GM21529 (cell line): ENCODE data around the gene ICE2.

Source experiments
- ATAC-seq: cut with Tn5 transposase; IDR thresholded peaks from one replicate; pipeline ENCODE4 v1.9.1; 2021; ENCODE audit not compliant: unreplicated experiment

The ICE2 gene

DNA sequence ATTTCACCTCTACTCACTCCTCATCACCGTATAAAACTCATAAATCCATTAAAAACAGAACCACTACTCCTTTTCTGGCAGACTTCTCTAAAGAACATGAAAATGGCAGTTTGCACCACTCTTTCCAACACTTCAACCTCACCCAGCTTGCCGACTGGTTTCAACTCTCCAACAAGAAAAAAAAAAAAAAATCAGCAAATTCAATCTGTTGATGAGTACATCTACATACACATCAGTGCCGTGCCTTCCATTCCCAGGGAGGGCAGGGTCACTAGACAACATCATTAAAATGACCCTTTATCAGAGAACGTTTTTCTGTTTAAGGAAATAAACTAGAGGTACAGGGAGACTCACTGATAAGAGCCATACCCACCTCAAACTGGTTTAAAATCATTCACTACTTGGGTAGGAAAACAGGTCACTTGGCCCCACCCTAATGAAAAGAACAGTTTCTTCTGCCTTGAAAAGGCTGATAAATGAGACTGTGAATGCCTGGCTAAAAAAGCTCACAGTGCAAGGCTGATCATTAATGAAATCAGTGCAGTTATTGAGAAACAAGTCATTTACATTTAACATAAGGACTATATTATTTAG, 87.1 kb downstream of the ICE2 start:
- ATAC-seq, result no peak

DNA sequence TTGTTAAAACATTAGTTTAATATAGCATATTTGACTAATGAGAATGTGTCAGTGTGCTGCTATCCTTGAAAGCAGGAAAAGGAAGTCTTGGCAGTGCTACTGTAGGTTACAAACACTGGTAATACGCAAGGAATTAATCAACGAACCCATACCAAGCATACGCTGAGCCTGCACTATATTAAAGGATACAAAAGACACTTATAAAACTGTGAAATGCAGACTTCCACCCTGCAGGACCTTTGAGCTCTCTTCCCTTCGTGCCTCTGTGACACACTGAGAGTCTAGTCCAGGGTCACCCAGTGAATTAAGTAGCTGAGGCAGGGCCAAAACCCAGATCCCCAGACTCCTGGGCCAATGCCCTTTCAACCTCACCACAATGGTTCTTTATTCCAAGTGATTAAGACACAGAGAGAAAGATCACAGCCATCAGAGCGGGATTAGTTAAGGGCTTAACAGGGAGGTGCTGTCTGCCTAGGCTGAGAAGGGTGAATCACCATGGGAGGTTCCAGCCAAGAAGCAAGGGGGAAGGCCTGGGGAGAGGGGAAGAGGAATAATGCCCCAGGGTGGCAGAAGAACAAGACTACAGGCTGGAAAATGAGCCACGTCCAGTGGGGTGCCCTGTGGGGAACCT, 88.0 kb downstream of the ICE2 start:
- no peak for ATAC-seq

DNA sequence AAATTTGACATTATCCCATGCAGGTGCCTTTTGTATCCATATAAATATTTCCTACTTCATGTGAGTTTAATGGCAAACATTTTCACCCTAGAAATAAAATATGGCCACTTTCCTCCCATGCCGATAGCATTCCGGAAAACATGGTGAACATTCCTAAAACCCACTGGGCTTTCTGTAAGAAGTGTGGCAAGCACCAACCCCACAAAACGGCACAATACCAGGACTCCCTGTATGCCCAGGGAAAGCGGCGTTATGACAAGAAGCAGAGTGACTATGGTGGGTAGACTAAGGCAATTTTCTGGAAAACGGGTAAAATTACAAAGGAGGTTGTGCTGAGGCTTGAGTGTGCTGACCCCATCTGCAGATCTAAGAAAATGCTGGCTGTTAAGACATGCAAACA, 88.7 kb downstream of the ICE2 start:
- no peak for ATAC-seq

DNA sequence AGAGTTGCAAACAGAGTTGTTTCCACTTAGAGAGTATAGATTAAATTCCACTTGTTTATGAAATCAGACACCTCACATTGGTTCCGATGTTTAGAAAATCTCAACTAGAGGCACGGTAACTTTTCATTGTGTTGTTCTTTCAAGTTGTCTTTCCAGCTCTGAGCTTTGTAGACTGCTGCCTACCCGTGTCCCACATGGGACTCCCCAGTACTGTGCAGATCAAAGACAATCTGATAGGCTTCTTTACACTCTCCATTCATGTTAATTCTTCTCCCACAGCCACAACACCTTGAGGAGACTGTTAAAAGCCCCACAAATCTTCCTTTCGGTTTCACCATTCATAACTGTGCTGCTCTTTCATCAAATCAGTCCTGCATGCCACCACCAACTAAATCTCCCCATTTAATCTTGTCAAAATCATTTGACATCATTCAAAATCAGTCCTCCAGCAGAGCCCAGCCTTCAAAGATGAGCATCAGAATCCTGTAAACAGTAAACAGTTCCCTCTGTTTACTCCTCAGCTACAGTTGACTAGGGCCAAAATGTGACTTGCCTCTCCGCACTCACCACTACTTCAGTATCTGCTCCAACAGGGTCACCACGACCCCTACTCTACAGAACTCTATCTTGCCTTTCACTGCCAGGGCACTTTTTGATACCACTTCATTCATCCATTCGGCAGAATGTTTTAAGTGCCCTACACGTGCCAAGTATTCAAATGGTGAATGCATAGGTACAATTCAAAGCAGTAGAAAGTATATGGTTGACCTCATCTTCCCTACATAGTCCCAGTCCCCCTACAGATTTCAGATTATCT, 89.5 kb downstream of the ICE2 start:
- ATAC-seq, result peak; percentile 88

DNA sequence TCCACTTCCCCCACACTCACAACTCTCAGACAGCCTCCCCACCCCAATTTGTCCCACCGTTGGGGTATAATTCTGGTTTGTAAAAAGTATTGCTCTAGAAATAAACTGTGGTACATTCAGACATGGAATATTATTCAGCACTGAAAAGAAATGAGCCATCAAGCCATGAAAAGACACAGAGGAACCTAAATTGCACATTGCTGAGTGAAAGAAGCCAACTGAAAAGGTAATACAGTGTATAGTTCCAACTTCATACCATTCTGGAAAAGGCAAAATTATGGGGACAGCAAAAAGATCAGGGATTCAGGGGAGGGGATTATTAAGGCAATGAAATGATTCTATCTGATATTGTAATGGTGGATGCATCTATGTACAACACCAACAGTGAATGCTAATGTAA, 91.6 kb downstream of the ICE2 start:
- ATAC-seq, result no peak

DNA sequence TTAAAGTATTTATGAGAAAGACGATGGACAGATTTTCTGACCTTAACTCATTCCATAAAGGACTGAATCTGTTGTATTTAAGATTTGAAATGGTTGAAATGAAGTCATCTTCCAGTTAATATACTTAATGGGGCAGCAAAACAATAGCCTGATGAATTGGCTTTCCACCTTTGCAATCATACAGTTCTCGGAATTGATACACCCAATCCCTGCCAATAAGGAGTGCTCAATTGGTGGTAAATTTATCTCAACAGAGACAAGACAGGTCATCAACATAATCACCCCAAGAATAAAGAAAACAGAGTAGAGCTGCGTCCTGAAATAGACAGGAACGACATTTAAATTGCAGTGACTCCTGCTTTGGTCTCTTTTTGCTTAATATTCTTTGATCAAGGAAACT, 92.3 kb downstream of the ICE2 start:
- ATAC-seq, result no peak

GRCh38 chr15:60385620-60386552, 93.1 kb downstream of the ICE2 start:
- ATAC-seq, result no peak

- no peak for ATAC-seq
These were observed 94.3 kb downstream of the ICE2 start for GRCh38 chr15:60384526-60385126.

GRCh38 chr15:60384053-60384452, 94.9 kb downstream of the ICE2 start:
- no peak for ATAC-seq

DNA sequence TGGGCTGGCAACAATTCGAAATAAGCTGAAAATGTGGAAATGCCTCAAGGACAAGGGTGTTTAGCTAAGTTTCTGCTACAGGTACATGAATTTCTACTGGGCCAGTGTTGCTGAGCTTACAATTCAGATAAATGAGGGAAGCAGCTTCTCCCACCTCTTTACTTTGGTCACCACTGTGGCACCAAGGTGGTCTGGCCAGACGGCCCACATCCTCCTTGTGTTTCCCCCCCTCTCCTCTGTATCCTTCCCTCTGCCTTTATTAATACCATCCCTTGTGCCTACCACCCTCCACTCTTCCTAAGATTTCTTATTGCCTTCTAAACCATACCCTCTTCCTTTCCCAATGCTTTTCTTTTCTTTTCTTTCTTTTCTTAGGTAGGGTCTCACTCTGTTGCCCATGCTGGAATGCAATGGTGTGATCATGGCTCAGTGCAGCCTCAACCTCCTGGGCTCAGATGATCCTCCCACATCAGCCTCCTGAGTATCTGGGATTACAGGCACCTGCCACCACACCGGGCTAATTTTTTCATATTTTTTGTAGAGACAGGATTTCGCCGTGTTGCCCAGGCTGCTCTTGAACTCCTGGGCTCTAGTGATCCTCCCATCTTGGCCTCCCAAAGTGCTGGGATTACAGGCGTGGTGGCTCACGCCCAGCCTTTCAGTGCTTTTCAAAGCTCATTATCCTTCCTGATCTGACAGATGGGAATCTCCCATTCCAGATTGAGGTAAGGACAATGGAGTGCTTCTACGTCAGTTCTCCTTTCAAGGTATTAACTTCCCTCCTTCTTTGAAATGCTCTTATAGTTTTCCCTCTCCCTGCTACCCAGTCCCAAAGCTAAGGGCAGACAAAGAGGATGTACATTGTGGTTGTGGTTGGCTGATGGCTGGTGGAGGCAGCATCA, 95.9 kb downstream of the ICE2 start:
- ATAC-seq, result no peak

DNA sequence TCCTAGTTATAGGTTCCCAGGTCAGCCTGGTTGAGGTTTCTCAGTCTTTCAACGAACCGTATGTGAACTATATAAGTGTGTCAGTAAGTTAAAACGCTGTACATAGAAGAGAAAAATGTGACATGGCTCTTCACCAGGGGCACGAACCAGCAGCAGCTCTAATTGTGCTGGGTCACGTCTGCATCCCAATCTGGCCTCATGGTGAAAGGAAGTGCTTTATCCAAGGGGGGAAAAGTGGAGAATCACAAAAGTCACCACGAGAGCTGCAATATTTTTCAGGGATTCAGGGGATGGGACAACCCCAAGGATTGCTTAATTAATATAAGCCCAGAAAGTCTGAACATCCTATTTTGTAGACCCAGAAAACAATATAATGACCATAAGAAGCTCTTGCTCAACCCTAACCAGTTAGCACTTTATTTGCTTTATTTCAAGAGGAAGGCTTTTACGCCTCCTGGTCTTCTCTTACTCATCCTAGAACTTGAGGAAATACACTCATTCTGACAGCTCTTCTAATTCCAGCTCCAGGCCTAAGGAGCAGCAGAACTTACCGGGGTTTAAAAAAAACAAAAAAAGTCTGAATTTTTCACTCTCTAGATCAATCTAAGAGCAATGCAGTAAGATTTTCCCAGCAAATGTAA, 97.7 kb downstream of the ICE2 start:
- ATAC-seq, result no peak

GRCh38 chr15:60379525-60380274, 99.2 kb downstream of the ICE2 start:
- ATAC-seq, result no peak

- no peak for ATAC-seq
These were observed 99.8 kb downstream of the ICE2 start for GRCh38 chr15:60379185-60379524.

GRCh38 chr15:60376677-60377095, 102.3 kb downstream of the ICE2 start:
- no peak for ATAC-seq

- no peak for ATAC-seq
These were observed 103.6 kb downstream of the ICE2 start for GRCh38 chr15:60375306-60375705.

- no peak for ATAC-seq
These were observed 104.3 kb downstream of the ICE2 start for GRCh38 chr15:60374628-60375081.

GRCh38 chr15:60374209-60374608, 104.7 kb downstream of the ICE2 start:
- no peak for ATAC-seq

- no peak for ATAC-seq
These were observed 105.2 kb downstream of the ICE2 start for GRCh38 chr15:60373745-60374144.

GRCh38 chr15:60373327-60373726, 105.6 kb downstream of the ICE2 start:
- no peak for ATAC-seq
